A673 (cell line): ENCODE measurements around the gene SEL1L. TPM values are rescaled to one million over a fixed set of nuclear protein-coding genes. Genes with fewer than 3 reads are reported as not detected.
"Not testable (repeated sequence)": the region's sequence is repeated elsewhere in the genome, so short reads cannot be mapped to it uniquely, and the experiment has no call there.

Source experiments
- BruUV-seq: library from RNA; stranded (reverse); fragments of 400-500 nt; replicated peaks from 2 replicates; lab custom pipeline; 2021; lab: Mats Ljungman, UMichigan
- CTCF ChIA-PET: fragments of 300-600 bp; sonication (Branson Sonifier 250); formaldehyde crosslinking; loops from one replicate; lab custom pipeline; 2022; ENCODE audit warnings: antibody characterized with exemption; lab: Charles Lee
- POLR2A ChIA-PET: fragments of 300-600 bp; sonication (Branson Sonifier 250); formaldehyde crosslinking; loops from one replicate; lab custom pipeline; 2022; ENCODE audit warnings: antibody characterized with exemption; ENCODE audit not compliant: low non-redundant PET; lab: Charles Lee
- DNase-seq: peaks from one replicate; pipeline ENCODE4 v3.0.0-alpha.2; 2015; ENCODE audit warnings: low spot score
- H3K27ac ChIP-seq: fragments of 200-600 bp; sonication (generic); 2 replicates; pipeline ENCODE4 v1.5.1; 2016; ENCODE audit warnings: mixed run types, low read depth, mild to moderate bottlenecking, mixed read lengths, antibody characterized with exemption, low read length; ENCODE audit not compliant: poor library complexity, severe bottlenecking
- H3K27me3 ChIP-seq: fragments of 200-600 bp; sonication (generic); replicated peaks from 2 replicates; pipeline ENCODE4 v1.6.1; 2017; ENCODE audit warnings: mixed run types, low read depth, mild to moderate bottlenecking, mixed read lengths, antibody characterized with exemption, low read length; ENCODE audit not compliant: insufficient read depth, poor library complexity
- H3K36me3 ChIP-seq: fragments of 200-600 bp; sonication (generic); 2 replicates; pipeline ENCODE4 v1.6.1; 2016; ENCODE audit warnings: mixed run types, mild to moderate bottlenecking, mixed read lengths, antibody characterized with exemption, low read length; ENCODE audit not compliant: insufficient read depth, poor library complexity, severe bottlenecking
- H3K4me1 ChIP-seq: fragments of 200-600 bp; sonication (generic); 2 replicates; pipeline ENCODE4 v1.6.1; 2017; ENCODE audit warnings: mixed run types, mild to moderate bottlenecking, mixed read lengths, antibody characterized with exemption, low read length; ENCODE audit not compliant: insufficient read depth, poor library complexity, severe bottlenecking
- H3K4me3 ChIP-seq: fragments of 200-600 bp; sonication (generic); 2 replicates; pipeline ENCODE4 v1.5.1; 2016; ENCODE audit warnings: low read depth, mixed run types, mild to moderate bottlenecking, mixed read lengths, low read length; ENCODE audit not compliant: poor library complexity, severe bottlenecking
- H3K9me3 ChIP-seq: fragments of 200-600 bp; sonication (generic); 2 replicates; pipeline ENCODE4 v1.6.1; 2016; ENCODE audit warnings: mixed run types, low read depth, mild to moderate bottlenecking, mixed read lengths, antibody characterized with exemption, low read length; ENCODE audit not compliant: poor library complexity, severe bottlenecking
- EZH2 ChIP-seq: fragments of 200-600 bp; sonication (generic); IDR thresholded peaks from 2 replicates; pipeline ENCODE4 v1.6.1; 2017; ENCODE audit warnings: borderline replicate concordance, low read depth, mild to moderate bottlenecking, mixed read lengths, antibody characterized with exemption, low read length; ENCODE audit not compliant: poor library complexity, severe bottlenecking
- intact Hi-C: fragments of 100-400 bp; cut with micrococcal nuclease; formaldehyde crosslinking; loops from one replicate; pipeline ENCODE4 v1.10.0; 2022; ENCODE audit not compliant: unreplicated experiment
- total RNA-seq: library from RNA; stranded (reverse); gene quantifications from 2 replicates; pipeline ENCODE4 v1.2.3, GENCODE V29; 2021
- TF ChIP-seq, protein P1 (sequence below): fragments of 300-800, 200-600 bp; sonication (generic); conservative IDR thresholded peaks from 2 replicates; pipeline ENCODE4 v1.5.1; 2017; ENCODE audit warnings: low read depth, mild to moderate bottlenecking, antibody characterized with exemption, low read length, moderate library complexity, mixed read lengths

Gene SEL1L
- total RNA-seq, 1 experiment from 2014 or later: 52.5 TPM

DNA sequence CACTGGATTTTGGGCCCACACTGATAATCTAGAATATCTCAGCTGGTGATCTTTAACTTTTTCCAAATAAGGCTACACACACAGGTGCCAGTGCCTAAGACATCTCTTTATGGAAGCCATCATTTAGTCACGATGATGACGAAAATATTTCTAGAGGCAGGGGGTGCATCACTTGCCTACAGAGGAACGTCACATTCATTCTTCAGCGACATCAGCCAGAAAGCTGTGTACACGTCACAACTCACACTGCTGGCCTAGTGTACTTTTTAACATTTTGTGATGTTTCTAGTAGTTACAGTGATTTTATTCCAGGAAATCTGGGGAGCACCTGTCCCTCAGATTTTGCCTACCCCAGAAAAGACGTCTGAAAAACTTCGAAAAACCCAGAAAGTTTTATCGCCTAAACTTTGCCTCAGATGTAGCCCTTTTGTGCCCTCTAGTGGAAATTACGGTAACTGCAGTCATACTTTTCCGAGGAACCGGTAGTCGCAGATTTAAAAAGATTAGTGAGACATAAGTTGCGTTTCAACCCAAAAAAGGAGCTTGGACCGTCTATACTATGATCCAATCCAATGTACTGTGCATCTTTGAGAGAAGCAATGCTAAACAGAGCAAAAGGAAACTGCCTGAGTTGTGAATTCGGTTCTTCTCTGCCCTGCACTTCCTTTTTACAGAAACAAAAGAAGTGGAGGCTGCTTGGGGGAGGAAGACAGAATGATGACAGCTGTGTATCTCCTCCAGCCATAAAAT is 69.2 kb downstream of the SEL1L start:
- no peaks in the 10 kb centered on the region for H3K9me3 ChIP-seq
- ChIA-PET CTCF (interaction anchor here (0.6 to 1.3 kb wide), 3 partner anchors 46 to 199 kb away, joined by 3 to 7 read pairs (median 4); no protein-coding TSS in a partner anchor), POLR2A (interaction anchor here (0.6 kb wide), 1 partner anchor 20 kb away, joined by 3 read pairs; no protein-coding TSS in a partner anchor)
- peak; percentile 79 for DNase-seq
- TF ChIP-seq, protein P1, sequence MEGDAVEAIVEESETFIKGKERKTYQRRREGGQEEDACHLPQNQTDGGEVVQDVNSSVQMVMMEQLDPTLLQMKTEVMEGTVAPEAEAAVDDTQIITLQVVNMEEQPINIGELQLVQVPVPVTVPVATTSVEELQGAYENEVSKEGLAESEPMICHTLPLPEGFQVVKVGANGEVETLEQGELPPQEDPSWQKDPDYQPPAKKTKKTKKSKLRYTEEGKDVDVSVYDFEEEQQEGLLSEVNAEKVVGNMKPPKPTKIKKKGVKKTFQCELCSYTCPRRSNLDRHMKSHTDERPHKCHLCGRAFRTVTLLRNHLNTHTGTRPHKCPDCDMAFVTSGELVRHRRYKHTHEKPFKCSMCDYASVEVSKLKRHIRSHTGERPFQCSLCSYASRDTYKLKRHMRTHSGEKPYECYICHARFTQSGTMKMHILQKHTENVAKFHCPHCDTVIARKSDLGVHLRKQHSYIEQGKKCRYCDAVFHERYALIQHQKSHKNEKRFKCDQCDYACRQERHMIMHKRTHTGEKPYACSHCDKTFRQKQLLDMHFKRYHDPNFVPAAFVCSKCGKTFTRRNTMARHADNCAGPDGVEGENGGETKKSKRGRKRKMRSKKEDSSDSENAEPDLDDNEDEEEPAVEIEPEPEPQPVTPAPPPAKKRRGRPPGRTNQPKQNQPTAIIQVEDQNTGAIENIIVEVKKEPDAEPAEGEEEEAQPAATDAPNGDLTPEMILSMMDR: peak; percentile 90
- no peak for TF ChIP-seq EZH2
- no peaks in the 10 kb centered on the region for H3K27me3 ChIP-seq
- H3K27ac ChIP-seq: peak overlapping the region; percentile 64
- BruUV-seq: no TSS peak
- no peaks in the 10 kb centered on the region for H3K4me1 ChIP-seq
- intact Hi-C loops: loop anchor here (1.0 to 10.0 kb wide), 4 partner anchors 195 to 510 kb away; partner anchors contain the start of gene TSHR
- H3K36me3 ChIP-seq: no peaks in the 10 kb centered on the region
- peak overlapping the region; percentile 41 for H3K4me3 ChIP-seq

DNA sequence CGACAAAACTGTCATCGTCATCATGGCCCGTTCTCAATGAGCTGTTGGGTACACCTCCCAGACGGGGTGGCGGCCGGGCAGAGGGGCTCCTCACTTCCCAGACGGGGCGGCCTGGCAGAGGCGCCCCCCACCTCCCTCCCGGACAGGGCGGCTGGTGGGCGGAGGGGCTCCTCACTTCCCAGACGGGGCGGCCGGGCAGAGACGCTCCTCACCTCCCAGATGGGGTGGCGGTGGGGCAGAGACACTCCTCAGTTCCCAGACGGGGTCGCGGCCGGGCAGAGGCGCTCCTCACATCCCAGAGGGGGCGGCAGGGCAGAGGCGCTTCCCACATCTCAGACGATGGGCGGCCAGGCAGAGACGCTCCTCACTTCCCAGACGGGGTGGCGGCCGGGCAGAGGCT is 71.3 kb downstream of the SEL1L start:
- H3K4me1 ChIP-seq, H3K4me3 ChIP-seq, DNase-seq, H3K27ac ChIP-seq, H3K27me3 ChIP-seq, H3K36me3 ChIP-seq, POLR2A ChIA-PET, CTCF ChIA-PET, BruUV-seq, H3K9me3 ChIP-seq: not testable (repeated sequence)
- intact Hi-C loops: loop anchor here (10.0 kb wide), 2 partner anchors 278 to 508 kb away; partner anchors contain the start of gene TSHR

DNA sequence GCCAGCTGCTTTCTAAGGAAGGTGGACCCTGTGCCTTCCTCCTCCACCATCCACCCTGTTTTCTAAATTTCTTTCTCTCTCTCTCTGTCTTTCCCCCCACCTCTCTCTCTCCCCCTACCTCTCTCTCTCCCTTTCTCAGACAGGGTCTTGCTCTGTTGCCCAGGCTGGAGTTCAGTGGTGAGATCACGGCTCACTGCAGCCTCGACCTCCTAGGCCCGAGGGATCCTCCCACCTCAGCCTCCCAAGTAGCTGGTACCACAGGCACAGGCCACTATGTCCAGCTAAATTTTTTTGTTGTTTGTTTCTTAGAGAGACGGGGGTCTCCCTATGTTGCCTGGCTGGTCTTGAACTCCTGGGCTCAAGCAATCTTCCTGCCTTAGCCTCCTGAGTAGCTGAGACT is 73.7 kb downstream of the SEL1L start:
- no peak for DNase-seq
- ChIA-PET POLR2A (interaction anchor here (0.6 kb wide), 1 partner anchor 241 kb away, joined by 7 read pairs; no protein-coding TSS in a partner anchor), CTCF (no interaction called here)
- Histone ChIP-seq H3K4me3 (no peak overlapping the region), H3K4me1 (no peaks in the 10 kb centered on the region), H3K27me3 (no peaks in the 10 kb centered on the region), H3K9me3 (no peaks in the 10 kb centered on the region), H3K36me3 (no peaks in the 10 kb centered on the region), H3K27ac (no peak overlapping the region)
- TF ChIP-seq EZH2: no peak
- TF ChIP-seq, protein P1: no peak
- BruUV-seq: no TSS peak
- intact Hi-C loops: loop anchor here (10.0 kb wide), 2 partner anchors 275 to 505 kb away; partner anchors contain the start of gene TSHR
